ENCODE measurements around the gene CCDC50.

Gene CCDC50

GRCh38 chr3:191438150-191438814 is 109.1 kb downstream of the CCDC50 start:
- no peak overlapping the region for H3K4me3 ChIP-seq (replicated peaks; ENCODE audit: low read depth, low read length)
- no peak for DNase-seq (ENCODE audit: extremely low read depth, insufficient read length)
- H3K36me3 ChIP-seq (ENCODE audit: control insufficient read depth, insufficient read depth, low read length) = no peaks in the 10 kb centered on the region
- H3K27me3 ChIP-seq (replicated peaks; ENCODE audit: control insufficient read depth, insufficient read depth, low read length) = no peaks in the 10 kb centered on the region
- no peak for TF ChIP-seq CTCF (IDR thresholded peaks at IDR 0.05; ENCODE audit: insufficient read depth, low read length, poor library complexity, severe bottlenecking)

- Histone ChIP-seq H3K36me3 (ENCODE audit: control insufficient read depth, insufficient read depth, low read length) (no peaks in the 10 kb centered on the region), H3K27me3 (replicated peaks; ENCODE audit: control insufficient read depth, insufficient read depth, low read length) (no peaks in the 10 kb centered on the region), H3K4me3 (replicated peaks; ENCODE audit: low read depth, low read length) (no peak overlapping the region)
- DNase-seq (ENCODE audit: extremely low read depth, insufficient read length) = no peak
- TF ChIP-seq CTCF (IDR thresholded peaks at IDR 0.05; ENCODE audit: insufficient read depth, low read length, poor library complexity, severe bottlenecking) = no peak
These were observed 111.3 kb downstream of the CCDC50 start for GRCh38 chr3:191440532-191440931.

- H3K36me3 ChIP-seq (ENCODE audit: control insufficient read depth, insufficient read depth, low read length) = no peaks in the 10 kb centered on the region
- no peaks in the 10 kb centered on the region for H3K27me3 ChIP-seq (replicated peaks; ENCODE audit: control insufficient read depth, insufficient read depth, low read length)
- no peak for TF ChIP-seq CTCF (IDR thresholded peaks at IDR 0.05; ENCODE audit: insufficient read depth, low read length, poor library complexity, severe bottlenecking)
- H3K4me3 ChIP-seq (replicated peaks; ENCODE audit: low read depth, low read length) = no peak overlapping the region
- DNase-seq (ENCODE audit: extremely low read depth, insufficient read length) = no peak
These were observed 112.5 kb downstream of the CCDC50 start for GRCh38 chr3:191441687-191442086.

GRCh38 chr3:191444569-191444968 is 115.4 kb downstream of the CCDC50 start:
- no peak for TF ChIP-seq CTCF (IDR thresholded peaks at IDR 0.05; ENCODE audit: insufficient read depth, low read length, poor library complexity, severe bottlenecking)
- DNase-seq (ENCODE audit: extremely low read depth, insufficient read length) = no peak
- Histone ChIP-seq H3K4me3 (replicated peaks; ENCODE audit: low read depth, low read length) (no peak overlapping the region), H3K36me3 (ENCODE audit: control insufficient read depth, insufficient read depth, low read length) (no peaks in the 10 kb centered on the region), H3K27me3 (replicated peaks; ENCODE audit: control insufficient read depth, insufficient read depth, low read length) (no peaks in the 10 kb centered on the region)

All from GM06990 (cell line).